Right lobe of liver (tissue), 4 donors: ENCODE measurements around the gene NRXN2.

Experiments
- POLR2A ChIP-seq: fragments of 450-650 bp; IDR thresholded peaks from one replicate; pipeline ENCODE4 v1.6.1; 2017; ENCODE audit warnings: antibody characterized with exemption, mild to moderate bottlenecking
- TF ChIP-seq, protein P1 (sequence below), 4 donors: fragments of 200-600 bp in 3 of 4; fragments of 450-650 bp in 1 of 4; IDR thresholded peaks; one replicate each; pipeline versions ENCODE4 v1.5.1 to v1.8.0; 2016 to 2022; ENCODE audit warnings: antibody characterized with exemption in 4 of 4, mild to moderate bottlenecking in 2 of 4
- donor health status: DM: no; HTN: no; CAD: no.
- donor health status: DM: no; HTN: no; CAD: no.
- donor health status: DM: no; HTN: yes; CAD: no.

DNA sequence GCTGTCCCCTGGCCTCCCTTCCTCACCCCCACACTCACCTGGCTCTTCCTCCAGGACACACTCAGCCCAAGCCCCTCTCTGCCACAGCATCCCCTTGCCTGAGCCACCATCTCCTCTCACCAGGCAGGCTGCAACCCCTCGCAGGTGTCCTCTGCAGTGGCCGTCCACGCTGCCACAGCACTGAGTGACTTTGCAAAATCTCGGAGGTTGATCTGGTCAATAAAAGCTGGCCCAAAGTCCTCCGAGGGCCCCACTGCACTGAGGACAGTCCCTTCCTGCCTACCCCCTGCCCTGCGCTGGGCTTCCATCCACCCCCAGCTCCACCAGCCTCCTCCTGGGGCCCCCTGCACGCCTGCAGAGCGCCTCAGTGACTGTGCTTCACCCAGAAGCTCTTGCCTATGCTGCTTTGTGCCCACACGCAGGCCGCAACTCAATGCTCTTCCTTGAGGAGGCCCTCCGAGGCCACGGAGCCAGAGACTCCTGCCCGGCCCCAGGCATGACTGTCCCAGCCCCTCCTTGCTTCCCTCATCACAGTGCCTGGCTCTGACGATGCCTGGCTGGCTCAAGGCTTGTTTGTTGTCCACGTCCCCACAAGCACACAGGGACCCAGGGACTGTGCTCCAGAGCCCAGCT, 162.7 kb downstream of the NRXN2 start:
- TF ChIP-seq, protein P1, sequence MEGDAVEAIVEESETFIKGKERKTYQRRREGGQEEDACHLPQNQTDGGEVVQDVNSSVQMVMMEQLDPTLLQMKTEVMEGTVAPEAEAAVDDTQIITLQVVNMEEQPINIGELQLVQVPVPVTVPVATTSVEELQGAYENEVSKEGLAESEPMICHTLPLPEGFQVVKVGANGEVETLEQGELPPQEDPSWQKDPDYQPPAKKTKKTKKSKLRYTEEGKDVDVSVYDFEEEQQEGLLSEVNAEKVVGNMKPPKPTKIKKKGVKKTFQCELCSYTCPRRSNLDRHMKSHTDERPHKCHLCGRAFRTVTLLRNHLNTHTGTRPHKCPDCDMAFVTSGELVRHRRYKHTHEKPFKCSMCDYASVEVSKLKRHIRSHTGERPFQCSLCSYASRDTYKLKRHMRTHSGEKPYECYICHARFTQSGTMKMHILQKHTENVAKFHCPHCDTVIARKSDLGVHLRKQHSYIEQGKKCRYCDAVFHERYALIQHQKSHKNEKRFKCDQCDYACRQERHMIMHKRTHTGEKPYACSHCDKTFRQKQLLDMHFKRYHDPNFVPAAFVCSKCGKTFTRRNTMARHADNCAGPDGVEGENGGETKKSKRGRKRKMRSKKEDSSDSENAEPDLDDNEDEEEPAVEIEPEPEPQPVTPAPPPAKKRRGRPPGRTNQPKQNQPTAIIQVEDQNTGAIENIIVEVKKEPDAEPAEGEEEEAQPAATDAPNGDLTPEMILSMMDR (IDR thresholded peaks at IDR 0.05) = no peak
- TF ChIP-seq POLR2A = no peak
